ENCODE measurements around the gene IL10RB.
"Not testable (repeated sequence)": the region's sequence is repeated elsewhere in the genome, so short reads cannot be mapped to it uniquely, and the experiment has no call there.

Gene IL10RB
- total RNA-seq: 0.70 to 4.7 reads per million in 2 experiments

DNA sequence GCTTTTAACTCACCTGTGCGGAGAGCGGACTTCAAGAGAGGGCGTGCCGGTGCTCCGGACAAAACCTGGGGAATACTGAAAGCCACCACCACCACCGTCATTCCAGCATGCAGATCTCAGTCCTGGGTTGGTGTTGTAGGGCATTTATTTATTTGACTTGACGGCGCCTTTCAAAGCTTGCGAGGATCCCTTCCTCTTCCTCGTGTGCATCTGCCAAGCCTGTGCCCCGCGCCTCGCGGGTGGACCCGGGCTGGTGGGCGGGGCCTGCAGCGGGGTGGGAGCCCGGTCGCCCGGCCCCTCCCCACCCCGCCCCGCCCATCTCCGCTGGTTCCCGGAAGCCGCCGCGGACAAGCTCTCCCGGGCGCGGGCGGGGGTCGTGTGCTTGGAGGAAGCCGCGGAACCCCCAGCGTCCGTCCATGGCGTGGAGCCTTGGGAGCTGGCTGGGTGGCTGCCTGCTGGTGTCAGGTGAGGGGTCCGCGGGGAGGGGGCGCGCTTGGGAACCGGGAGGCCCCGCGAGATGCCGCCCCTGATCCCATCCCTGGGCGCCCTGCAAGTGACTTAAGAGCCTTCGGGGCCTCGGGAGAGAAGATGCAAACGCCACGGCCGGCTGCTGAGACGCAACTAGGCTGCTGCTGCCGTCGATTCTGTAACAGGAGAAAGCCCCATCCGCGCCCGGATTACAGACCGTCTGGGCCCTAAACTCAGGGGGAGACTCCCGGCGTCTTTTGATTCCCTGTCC lies at the start of gene IL10RB:
TSS of gene IL10RB (plus strand) at position 318 of the 739 bp plus-strand sequence. CDS start at position 417, 99 bp downstream.
- peak; percentile 67 for DNase-seq (ENCODE audit: low read depth)

DNA sequence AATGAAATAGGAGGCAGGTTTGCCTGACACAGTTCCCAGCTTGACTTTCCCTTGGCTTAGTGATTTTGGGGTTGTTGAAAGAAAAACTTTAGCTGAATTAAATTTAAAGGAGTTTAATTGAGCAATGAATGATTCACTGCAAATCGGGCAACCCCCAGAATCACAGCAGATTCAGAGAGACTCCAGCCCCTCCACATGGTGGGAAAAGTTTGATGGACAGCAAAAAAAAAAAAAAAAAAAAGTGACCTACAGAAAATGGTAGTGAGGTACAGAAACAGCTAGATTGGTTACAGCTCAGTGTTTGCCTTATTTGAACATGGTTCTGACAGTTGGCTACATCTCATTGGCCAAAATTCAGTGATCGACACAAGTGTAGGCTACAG lies 49.0 kb upstream of the IL10RB start:
- no peak for DNase-seq (ENCODE audit: low read depth)

DNA sequence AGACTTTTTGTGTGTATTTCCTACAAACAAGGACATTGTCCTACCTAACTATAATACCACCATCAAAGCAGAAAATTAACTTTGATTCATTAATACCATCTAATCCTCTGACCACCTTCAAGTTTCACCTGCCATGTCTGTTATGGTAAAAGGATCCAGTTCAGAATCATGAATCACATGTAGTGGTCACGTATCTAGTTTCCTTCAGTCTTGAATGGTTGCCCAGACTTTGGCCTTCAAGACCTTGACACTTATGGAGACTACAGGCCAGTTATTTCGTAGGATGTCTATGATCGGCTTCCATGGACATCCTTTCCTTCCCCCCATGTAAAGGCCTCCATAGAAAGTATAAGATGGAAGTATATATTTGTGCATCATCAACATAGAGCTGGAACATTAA lies 46.9 kb upstream of the IL10RB start:
- DNase-seq (ENCODE audit: low read depth): no peak

DNA sequence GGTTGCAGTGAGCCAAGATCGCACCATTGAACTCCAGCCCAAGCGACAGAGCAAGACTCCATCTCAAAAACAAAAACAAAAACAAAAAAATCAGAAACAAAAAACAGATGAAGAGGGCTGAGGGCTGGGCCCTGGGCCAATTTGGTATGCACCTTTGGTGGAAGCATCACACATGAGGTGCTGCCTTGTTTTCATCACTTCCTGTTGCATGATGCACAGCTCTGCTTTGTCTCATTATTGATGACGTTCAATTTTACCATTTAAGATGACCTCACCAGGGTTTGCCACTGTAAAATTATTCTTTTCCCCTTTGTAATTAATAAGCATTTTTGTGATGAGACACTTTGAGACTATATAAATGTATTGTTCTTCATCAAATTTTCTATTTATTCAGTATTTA lies 46.2 kb upstream of the IL10RB start:
- no peak for DNase-seq (ENCODE audit: low read depth)

DNA sequence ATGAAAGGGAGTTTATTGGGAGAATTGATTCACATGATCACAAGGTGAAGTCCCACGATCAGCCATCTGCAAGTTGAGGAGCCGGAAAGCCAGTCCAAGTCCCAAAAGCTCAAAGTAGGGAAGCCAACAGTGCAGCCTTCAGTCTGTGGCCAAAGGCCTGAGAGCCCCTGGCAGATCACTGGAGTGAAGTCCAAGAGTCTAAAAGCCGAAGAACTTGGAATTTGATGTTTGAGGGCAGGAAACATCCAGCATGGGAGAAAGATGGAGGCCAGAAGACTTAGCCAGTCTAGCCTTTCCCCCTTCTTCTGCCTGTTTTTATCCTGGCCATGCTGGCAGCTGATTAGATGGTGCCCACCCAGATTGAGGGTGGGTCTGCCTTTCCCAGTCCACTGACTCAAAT lies 40.8 kb upstream of the IL10RB start:
- DNase-seq (ENCODE audit: low read depth): not testable (repeated sequence)

DNA sequence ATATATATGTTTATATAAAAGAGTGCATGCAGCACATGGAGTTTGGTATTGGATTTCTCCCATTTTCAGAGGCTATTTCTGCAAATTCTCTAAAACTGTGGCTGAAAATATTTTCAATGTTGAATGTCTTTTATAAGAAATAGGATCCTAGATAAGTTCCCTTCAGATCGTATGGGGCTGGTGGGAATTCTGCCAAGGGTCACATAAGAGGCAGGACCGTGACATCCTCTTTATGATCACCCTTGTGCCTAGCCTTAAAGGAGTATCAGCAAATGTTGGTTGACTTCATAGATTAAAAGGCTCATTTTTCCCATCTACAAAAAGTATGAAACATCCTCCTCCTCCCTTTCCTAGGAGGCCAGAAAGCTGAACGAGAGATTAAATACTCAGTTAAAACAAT lies 37.7 kb upstream of the IL10RB start:
- DNase-seq (ENCODE audit: low read depth): no peak

DNA sequence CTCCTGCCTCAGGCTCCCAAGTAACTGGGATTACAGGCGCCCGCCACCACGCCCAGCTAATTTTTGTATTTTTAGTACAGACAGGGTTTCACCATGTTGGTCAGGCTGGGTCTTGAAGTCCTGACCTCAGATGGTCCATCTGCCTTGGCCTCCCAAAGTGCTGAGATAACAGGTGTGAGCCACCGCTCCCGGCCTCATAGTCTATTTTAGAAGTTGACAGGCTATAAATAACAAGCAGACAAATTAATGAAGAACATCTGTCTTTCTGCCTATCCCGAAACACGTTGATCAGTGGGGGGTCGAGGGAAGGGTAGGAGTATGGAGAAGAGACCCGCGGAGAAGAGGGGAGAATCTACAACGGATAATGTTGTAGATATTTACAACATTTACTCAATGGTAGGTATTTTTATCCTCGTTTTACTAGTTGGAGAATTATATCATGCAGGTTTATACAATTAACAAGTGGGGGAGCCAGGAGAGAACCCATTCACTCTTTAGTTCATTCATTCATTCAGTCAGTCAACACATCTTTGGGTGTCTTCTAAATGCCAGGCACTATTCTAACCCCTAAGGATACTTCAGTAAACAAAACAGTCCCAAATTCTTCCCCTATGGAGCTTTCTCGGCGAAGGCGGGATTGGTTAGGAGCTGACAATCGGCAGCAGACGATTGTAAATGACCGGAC lies 36.9 kb upstream of the IL10RB start:
- no peak for DNase-seq (ENCODE audit: low read depth)

DNA sequence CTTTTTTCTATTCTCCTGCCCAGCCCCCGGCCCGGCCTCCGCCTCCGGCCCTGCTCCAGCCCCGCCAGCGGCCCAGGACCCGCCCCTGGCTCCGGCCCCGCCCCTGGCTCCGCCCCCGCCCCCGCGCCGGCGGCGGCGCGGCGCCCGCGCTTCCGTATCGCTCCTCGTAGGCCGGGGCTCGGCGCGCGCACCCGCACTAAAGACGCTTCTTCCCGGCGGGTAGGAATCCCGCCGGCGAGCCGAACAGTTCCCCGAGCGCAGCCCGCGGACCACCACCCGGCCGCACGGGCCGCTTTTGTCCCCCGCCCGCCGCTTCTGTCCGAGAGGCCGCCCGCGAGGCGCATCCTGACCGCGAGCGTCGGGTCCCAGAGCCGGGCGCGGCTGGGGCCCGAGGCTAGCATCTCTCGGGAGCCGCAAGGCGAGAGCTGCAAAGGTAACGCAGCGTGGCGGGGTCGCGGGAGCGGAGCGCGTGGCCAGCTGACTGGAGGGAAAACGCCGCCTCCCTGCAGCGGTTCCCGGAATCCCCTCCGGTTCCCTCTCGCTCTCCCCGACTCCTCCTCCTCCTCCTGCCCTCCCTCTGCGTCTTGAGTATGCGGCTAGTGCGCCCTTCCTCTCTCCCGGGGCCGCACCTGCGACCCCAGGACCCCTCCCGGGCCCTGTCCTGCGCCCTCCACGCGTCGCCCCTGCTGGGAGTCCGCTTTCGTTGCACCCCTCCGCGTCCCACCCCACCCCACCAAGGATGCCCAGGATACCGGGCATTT lies 36.2 kb upstream of the IL10RB start, which contains the start of gene IFNAR2:
TSS of gene IFNAR2 (plus strand) at position 155 of the 761 bp plus-strand sequence. CDS start 11,985 bp downstream, outside the sequence.
- peak; percentile 59 for DNase-seq (ENCODE audit: low read depth)

DNA sequence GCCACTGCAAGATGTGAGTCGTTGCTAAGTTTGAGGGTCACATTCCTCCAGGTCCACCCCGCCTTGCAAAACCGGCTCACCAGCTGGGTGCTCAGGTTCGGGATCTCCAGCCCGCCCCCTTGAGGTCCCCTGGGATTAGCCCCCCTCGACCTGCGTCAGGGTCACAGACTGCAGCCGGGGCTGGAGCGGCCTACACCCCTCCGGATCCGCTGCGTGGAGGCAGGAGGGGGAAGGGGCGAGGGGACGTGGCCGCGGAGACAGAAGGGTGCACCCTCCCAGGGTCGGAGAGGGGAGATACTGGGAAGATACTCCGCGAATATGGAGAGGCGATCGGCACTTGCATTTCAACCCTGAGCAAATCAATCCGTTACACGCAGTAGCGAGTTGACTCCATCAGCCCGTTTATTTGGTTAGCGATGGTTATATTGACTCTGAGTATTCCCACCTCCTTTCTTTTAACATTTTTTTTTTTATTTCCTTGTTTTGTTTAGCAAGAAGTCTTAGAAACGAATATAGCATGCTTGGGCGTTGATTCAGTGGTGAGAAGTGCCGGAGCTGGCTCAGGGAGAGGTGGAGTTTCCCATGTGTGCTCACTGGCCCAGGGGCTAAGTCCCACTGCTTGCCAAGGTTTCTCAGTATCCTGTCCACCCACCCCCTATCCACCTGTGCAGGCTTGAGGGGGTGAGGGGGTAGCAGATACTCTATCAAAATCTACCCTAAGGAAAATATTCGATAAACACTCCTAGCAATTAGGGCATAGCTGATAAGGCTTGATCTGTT lies 35.4 kb upstream of the IL10RB start:
- peak; percentile 24 for DNase-seq (ENCODE audit: low read depth)

DNA sequence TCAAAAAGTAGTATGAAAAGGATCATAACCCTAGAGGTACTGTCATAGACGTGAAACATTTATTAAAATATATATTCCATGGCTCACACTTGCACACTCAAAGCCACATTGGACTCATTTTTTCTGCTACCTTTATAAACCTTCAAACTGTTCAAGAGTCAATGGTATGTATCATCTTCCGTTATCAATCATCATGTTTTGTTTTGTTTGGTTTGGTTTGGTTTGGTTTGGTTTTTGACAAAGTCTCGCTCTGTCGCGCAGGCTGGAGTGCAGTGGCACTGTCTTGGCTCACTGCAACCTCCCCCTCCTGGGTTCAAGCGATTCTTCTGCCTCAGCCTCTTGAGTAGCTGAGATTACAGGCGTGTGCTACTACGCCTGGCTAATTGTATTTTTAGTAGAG lies 34.6 kb upstream of the IL10RB start:
- DNase-seq (ENCODE audit: low read depth): no peak

DNA sequence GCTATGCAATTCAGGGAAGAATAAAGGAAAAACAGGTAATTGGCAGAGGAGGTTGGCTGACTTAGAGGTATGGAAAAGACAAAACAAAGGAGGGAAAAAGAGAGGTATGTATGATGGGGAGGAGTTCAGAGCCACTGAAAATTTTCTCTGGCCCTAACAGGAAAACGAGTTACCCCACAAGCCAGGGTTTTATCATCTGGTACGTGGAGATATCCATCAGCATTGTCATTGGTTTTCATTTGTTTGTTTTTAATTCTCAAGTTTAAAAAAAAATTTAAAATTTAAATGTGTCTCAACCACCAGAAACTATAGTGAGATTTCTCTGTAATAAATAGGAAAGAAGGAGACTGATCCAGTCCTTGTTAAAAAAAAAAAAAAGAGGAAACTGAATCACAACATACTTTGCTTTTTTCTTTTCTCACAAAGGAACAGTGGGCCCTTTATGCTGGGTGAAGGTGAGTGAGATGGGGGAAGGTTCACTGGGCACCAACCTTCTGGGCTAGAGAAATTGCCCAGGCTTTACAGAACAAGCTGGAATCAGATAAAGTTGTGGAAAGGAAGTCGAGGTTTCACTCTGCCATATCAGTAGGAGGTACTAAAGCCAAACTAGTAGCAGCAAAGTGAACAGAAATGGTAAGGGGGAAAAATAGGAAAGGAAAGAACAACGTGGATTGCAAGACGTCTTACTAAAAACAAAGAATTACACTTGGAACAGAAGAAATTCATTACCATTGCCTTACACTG lies 33.7 kb upstream of the IL10RB start:
- DNase-seq (ENCODE audit: low read depth): no peak

DNA sequence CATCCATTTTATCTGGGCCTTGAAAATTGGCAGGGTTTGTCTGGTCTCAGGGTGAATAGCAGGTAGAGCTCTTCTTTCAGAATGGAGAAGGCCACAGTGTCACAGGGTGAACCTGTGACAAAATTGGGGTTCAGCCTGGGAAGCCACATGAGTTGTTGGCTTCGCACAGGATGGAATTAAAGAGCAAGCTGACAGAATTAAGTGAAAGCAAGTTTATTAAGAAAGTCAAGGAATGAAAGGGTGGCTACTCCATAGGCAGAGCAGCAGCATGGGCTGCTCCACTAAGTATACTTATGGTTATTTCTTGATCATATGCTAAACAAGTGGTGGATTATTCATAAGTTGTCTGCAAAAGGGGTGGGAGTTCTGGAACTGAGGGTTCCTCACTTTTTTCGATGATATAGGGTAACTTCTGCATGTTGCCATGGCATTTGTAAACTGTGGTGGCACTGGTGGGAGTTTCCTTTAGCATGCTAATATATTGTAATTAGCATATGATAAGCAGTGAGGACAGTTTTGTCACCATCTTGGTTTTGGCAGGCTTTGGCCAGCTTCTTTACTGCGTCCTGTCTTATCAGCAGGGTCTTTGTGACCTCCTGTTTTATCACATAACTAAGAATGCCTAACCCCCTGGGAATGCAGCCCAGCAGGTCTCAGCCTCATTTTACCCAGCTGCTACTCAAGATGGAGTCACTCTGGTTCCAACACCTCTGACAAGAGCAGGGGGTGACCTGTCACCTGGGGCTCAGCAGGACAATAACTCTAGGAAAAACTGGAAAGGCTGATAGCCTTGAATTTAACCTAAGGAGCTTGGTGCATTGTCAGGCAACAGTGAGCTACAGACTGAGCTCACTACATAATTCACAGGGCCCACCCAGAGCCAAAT lies 31.3 kb upstream of the IL10RB start:
- no peak for DNase-seq (ENCODE audit: low read depth)

DNA sequence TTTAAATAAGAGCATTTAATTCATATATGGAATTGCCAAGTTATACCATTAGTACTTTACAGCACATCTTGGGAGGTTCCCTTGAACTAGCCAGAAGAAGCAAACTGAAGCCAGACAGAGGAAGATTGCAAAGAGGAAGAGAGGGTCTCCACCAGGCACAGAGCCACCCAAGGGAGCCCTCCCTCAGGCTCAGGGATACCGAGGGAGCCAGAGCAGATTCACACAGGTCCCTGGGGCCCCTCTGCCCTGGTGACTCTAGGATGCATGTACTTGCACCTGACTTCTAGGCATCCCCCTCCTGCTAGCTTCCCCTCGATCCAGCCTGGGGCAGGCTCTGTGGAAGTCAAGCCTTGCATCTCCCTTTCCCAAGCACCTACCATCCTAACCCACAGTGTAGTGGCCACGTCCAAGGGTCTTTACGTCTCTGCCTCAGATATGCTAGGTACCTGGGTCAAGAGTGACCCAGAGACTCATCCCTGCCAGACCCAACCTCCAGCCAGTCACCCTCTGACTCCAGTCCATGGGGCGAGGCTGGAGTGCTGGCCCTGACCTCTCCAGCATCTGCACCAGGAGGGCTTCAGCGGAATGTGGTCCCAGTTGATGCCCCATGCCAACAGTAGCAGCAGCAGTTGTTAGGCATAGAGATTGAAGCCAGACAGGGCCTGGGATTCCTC lies 30.0 kb upstream of the IL10RB start:
- no peak for DNase-seq (ENCODE audit: low read depth)

DNA sequence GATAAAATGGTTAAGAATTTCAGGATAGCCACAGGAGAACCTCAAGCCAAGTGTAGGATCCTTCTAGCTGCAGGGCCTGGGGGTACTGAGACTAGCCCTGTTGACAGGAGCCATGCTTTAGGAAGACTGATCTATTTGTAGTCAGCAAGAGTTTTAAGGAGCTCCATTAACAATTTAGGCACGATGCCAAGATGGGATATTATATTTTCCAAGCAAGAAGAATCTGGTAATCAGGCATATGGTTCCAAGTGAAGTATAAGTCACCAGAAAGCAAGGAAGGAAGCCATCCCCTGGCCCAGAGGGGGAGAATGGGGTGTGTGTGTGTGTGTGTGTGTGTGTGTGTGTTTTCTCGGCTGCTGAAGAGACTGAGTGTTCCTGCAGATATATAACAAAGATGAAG lies 29.4 kb upstream of the IL10RB start:
- DNase-seq (ENCODE audit: low read depth): no peak

DNA sequence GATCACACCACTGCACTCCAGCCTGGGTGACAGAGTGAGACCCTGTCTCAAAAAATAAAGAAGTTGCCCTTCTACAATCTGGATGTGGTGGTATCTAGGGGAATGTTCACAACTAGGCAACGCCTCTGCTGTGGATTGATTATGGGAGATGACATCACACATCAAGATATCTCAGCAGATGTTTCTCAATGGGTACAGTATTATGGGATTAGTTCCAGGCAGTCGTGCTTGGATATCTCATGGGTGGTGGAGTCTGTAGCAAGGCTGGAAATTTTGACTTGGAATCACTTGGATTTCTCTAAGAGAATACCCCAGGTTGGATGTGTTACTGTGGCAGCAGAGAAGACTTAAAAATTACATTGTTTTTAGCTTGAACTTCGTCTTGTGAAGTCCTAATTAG lies 28.7 kb upstream of the IL10RB start:
- DNase-seq (ENCODE audit: low read depth): no peak

DNA sequence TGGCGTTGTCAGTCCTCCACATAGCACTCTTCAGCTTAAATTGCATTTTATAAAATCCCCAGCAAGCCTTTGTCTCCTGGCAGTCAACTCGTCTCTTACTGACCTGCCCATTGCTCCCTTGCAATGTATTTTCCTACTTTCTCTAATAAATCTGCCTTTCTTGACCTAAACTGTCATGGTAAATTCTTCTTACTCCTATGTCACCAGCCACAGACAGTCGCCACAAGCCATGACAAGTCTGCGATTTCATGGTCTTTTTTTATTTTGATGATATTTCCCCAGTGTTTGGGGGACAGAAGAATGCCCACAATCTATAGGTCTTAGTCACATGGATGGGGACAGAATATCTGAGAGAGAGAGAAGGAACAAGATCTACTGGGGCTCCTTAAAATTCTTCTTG lies 28.0 kb upstream of the IL10RB start:
- no peak for DNase-seq (ENCODE audit: low read depth)

DNA sequence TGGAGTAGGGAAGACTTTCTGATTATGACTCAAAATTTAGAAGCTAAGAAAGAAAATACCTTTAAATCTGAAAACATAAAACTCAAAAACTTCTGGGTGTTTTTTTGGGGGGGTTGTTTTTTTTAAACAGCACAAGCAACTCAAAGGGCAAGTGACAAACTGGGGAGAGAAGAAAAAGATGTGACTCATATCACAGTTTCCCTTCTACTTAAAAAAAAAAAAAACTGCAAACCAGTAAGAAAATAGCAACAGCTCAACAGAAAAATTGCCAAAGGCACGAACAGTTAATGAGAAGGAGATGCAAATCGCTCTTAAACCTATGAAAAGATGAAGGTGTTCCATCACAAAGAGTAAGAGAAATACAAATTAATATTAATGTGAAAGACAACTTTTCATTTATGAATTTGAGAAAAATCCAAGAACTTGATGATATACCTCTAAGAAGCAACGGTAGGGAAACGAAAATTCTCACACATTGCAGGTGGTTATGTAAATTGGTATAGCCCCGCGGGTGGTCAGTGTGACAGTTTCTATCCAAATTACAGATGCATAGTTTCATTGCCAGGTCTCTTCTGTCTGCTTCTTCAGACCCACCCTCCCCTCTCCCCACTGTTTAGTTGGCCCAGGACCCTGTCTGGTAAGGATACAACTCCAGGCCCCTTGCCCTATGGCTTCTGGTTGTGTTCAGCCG lies 27.5 kb upstream of the IL10RB start:
- DNase-seq (ENCODE audit: low read depth): no peak

DNA sequence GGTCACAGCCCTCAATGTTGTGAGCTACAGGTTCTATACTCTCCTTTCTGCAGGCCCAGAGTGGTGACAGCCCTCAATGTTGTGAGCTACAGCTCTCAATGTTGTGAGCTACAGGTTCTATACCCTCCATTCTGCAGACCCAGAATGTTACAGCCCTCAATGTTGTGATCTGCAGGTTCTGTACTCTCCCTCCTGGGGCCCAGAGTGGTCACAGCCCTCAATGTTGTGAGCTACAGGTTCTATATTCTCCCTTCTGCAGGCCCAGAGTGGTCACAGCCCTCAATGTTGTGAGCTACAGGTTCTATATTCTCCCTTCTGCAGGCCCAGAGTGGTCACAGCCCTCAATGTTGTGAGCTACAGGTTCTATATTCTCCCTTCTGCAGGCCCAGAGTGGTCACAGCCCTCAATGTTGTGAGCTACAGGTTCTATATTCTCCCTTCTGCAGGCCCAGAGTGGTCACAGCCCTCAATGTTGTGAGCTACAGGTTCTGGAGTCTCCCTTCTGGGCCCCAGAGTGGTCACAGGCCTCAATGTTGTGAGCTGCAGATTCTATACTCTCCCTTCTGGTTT lies 26.5 kb upstream of the IL10RB start:
- not testable (repeated sequence) for DNase-seq (ENCODE audit: low read depth)

DNA sequence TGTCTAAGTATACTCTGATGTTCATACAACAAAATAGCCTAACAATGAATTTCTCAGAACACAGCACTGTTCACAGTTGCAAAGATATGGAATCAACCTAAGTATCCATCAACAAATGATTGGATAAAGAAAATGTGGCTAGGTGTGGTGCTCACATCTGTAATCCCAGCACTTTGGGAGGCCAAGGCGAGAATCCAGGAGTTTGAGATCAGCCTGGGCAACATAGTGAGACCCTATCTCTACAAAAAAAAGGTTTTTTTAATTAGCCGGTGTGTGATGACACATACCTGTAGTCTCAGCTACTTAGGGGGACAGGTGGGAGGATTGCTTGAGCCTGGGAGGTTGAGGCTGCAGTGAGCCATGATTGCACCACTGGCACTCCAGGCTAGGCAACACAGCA lies 25.8 kb upstream of the IL10RB start:
- DNase-seq (ENCODE audit: low read depth): no peak
